ENCODE results near the gene AP5M1.
"Not testable (repeated sequence)": the region's sequence is repeated elsewhere in the genome, so short reads cannot be mapped to it uniquely, and the experiment has no call there.

Gene AP5M1

DNA sequence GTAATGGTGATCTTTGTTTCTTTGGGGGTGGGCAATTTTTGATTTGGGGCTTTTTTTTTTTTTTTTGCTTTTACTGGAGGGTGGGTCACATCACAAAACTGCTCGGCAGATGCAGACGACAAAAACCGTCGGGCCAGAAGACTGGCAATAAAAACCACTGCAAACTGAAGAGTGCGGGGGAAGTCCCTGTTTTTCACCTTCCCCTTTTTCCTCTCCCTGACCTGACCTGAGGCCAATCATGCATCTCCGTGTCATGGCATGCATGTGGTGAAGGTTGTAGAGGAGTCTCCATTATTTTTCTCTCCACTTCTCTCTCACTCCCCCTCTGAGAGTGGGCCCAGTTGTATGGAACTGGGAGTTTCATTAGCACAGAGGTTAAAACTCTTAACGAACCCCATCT, 57.5 kb downstream of the AP5M1 start:
- TF ChIP-seq, protein P1, sequence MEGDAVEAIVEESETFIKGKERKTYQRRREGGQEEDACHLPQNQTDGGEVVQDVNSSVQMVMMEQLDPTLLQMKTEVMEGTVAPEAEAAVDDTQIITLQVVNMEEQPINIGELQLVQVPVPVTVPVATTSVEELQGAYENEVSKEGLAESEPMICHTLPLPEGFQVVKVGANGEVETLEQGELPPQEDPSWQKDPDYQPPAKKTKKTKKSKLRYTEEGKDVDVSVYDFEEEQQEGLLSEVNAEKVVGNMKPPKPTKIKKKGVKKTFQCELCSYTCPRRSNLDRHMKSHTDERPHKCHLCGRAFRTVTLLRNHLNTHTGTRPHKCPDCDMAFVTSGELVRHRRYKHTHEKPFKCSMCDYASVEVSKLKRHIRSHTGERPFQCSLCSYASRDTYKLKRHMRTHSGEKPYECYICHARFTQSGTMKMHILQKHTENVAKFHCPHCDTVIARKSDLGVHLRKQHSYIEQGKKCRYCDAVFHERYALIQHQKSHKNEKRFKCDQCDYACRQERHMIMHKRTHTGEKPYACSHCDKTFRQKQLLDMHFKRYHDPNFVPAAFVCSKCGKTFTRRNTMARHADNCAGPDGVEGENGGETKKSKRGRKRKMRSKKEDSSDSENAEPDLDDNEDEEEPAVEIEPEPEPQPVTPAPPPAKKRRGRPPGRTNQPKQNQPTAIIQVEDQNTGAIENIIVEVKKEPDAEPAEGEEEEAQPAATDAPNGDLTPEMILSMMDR (IDR thresholded peaks at IDR 0.05; ENCODE audit: extremely low read depth, insufficient read depth, missing control alignments), result no peak
- DNase-seq (ENCODE audit: low spot score), result peak; percentile 37
- in situ Hi-C loops (cut with MboI; ENCODE audit: low pct_unique_long_range_greater_than_20kb, low sequenced_read_pairs, unreplicated experiment), result no loop called here

DNA sequence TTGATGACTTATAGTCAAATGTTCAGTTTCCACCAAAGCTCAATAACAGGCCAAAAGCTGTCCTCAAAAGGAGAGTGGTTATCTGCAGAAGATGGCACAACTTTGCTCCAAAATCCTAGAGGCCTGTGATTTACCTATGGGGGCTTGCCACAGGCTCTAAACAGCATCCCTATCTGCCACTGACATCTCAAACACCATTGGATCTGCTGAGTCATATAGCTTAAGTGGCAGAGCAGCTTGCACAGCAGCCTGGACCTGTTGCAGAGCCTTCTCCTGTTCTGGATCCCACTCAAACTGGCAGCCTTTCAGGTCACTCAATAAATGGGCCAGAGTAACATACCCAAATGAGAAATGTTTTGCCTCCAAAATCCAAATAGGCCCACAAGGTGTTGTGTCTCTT, 61.1 kb downstream of the AP5M1 start:
- TF ChIP-seq, protein P1 (IDR thresholded peaks at IDR 0.05; ENCODE audit: extremely low read depth, insufficient read depth, missing control alignments), result no peak
- in situ Hi-C loops (cut with MboI; ENCODE audit: low pct_unique_long_range_greater_than_20kb, low sequenced_read_pairs, unreplicated experiment), result no loop called here
- DNase-seq (ENCODE audit: low spot score), result no peak

DNA sequence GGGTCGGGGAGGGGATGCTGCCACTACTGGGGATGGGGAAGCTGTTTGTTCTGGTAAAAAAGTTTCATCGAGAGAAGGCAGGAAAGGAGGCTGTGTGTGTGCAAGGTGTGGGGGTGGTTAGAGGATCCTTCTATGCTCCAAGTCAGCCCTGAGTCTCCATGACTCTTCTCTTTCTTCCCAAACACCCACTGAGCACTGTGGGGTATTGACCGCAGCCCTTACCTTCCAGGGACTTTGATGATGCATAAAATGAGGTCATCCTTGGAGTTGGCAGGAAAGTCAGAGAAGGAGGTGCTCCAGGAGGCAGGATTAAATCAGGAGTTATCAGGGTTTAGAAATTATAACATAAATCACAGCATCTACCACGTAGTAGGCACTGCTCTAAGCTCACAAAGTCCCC, 63.7 kb downstream of the AP5M1 start:
- DNase-seq (ENCODE audit: low spot score); in situ Hi-C loops (cut with MboI; ENCODE audit: low pct_unique_long_range_greater_than_20kb, low sequenced_read_pairs, unreplicated experiment): not testable (repeated sequence)

DNA sequence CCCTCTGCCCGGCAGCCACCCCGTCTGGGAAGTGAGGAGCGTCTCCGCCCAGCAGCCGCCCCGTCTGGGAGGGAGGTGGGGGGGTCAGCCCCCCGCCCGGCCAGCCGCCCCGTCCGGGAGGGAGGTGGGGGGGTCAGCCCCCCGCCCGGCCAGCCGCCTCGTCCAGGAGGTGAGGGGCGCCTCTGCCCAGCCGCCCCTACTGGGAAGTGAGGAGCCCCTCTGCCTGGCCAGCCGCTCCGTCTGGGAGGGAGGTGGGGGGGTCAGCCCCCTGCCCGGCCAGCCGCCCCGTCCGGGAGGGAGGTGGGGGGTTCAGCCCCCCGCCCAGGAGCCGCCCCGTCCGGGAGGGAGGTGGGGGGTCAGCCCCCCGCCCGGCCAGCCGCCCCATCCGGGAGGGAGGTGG, 65.0 kb downstream of the AP5M1 start:
- DNase-seq (ENCODE audit: low spot score); in situ Hi-C loops (cut with MboI; ENCODE audit: low pct_unique_long_range_greater_than_20kb, low sequenced_read_pairs, unreplicated experiment): not testable (repeated sequence)

DNA sequence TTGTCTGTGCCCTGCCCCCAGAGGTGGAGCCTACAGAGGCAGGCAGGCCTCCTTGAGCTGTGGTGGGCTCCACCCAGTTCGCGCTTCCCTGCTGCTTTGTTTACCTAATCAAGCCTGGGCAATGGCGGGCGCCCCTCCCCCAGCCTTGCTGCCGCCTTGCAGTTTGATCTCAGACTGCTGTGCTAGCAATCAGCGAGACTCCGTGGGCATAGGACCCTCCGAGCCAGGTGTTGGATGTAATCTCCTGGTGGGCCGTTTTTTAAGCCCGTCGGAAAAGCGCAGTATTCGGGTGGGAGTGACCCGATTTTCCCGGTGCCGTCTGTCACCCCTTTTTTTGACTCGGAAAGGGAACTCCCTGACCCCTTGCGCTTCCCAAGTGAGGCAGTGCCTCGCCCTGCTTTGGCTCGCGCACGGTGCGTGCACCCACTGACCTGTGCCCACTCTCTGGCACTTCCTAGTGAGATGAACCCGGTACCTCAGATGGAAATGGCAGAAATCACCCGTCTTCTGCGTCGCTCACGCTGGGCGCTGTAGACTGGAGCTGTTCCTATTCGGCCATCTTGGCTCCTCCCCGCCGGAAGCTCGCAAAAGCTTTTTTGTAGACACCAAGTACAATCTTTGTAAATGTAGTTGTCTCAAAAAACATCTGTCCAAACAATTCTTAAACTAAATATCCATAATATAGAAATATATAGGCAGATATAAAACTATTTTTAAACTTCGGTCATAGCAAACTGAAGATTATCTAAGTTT, 75.0 kb downstream of the AP5M1 start:
- DNase-seq (ENCODE audit: low spot score); in situ Hi-C loops (cut with MboI; ENCODE audit: low pct_unique_long_range_greater_than_20kb, low sequenced_read_pairs, unreplicated experiment): not testable (repeated sequence)

DNA sequence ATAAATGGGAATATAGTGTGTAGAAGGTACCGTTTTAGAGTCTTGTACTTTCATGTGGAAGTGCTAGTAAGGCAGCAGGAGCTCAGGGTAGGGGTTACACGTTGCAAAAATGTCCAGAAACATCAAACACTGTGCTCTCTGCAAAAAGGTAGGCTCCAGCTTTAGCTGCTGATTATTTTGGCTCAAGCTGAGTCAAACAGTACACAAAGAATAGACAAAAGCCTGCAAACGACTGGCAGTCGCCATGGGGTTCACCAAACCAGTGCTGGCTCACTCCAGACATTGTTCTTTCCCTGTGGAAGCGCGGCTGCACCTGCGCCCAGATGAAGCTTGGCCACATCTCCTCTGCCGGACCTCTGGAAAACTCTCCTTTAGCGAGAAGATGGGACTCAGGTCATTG, 76.3 kb downstream of the AP5M1 start:
- TF ChIP-seq, protein P1 (IDR thresholded peaks at IDR 0.05; ENCODE audit: extremely low read depth, insufficient read depth, missing control alignments), result no peak
- in situ Hi-C loops (cut with MboI; ENCODE audit: low pct_unique_long_range_greater_than_20kb, low sequenced_read_pairs, unreplicated experiment), result no loop called here
- DNase-seq (ENCODE audit: low spot score), result no peak

DNA sequence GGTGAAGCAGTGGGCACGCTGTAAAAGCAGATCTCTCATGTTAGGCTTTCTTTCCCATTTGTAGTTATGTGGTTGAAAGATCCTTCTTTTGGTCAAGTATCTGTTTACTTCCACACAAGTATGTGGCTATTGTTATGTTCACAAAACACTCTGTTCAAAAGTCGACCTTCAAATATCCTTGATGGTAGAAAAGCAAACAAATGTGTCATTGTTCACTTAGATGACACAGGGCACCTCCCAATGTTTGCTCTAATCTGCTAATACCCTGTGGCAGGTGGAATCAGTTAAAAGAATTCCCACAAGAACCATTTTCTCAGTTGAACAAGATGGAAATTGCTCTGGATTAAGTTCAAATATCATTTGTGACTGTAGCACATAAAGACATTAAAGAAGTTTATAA, 78.0 kb downstream of the AP5M1 start:
- TF ChIP-seq, protein P1 (IDR thresholded peaks at IDR 0.05; ENCODE audit: extremely low read depth, insufficient read depth, missing control alignments), result no peak
- in situ Hi-C loops (cut with MboI; ENCODE audit: low pct_unique_long_range_greater_than_20kb, low sequenced_read_pairs, unreplicated experiment), result no loop called here
- DNase-seq (ENCODE audit: low spot score), result no peak
